ENCODE measurements around the gene TCFL5.

TCFL5 gene

GRCh38 chr20:62861726-62862336 is at the start of gene TCFL5:
TCFL5 (minus strand) TSS chr20:62861822; CDS start chr20:62861670, 152 bp downstream.
- in situ Hi-C loops (cut with MboI; ENCODE audit: low sequenced_read_pairs): no loop called here

- in situ Hi-C loops (cut with MboI; ENCODE audit: low sequenced_read_pairs): no loop called here
Observed at GRCh38 chr20:62910777-62911497, 49.3 kb upstream of the TCFL5 start.

- in situ Hi-C loops (cut with MboI; ENCODE audit: low sequenced_read_pairs): no loop called here
Observed at GRCh38 chr20:62910217-62910766, 48.7 kb upstream of the TCFL5 start.

GRCh38 chr20:62908971-62909791 is 47.6 kb upstream of the TCFL5 start:
- in situ Hi-C loops (cut with MboI; ENCODE audit: low sequenced_read_pairs): no loop called here

- in situ Hi-C loops (cut with MboI; ENCODE audit: low sequenced_read_pairs): no loop called here
Observed at GRCh38 chr20:62907384-62908317, 46.0 kb upstream of the TCFL5 start.

- in situ Hi-C loops (cut with MboI; ENCODE audit: low sequenced_read_pairs): no loop called here
Observed at GRCh38 chr20:62906647-62907375, 45.2 kb upstream of the TCFL5 start.

- in situ Hi-C loops (cut with MboI; ENCODE audit: low sequenced_read_pairs): no loop called here
Observed at GRCh38 chr20:62906209-62906608, 44.6 kb upstream of the TCFL5 start.

- in situ Hi-C loops (cut with MboI; ENCODE audit: low sequenced_read_pairs): no loop called here
Observed at GRCh38 chr20:62905536-62906117, 44.0 kb upstream of the TCFL5 start.

- in situ Hi-C loops (cut with MboI; ENCODE audit: low sequenced_read_pairs): no loop called here
Observed at GRCh38 chr20:62902926-62903615, 41.4 kb upstream of the TCFL5 start.

- in situ Hi-C loops (cut with MboI; ENCODE audit: low sequenced_read_pairs): no loop called here
Observed at GRCh38 chr20:62901891-62902290, 40.3 kb upstream of the TCFL5 start.

GRCh38 chr20:62900692-62901584 is 39.3 kb upstream of the TCFL5 start:
- in situ Hi-C loops (cut with MboI; ENCODE audit: low sequenced_read_pairs): no loop called here

- in situ Hi-C loops (cut with MboI; ENCODE audit: low sequenced_read_pairs): no loop called here
Observed at GRCh38 chr20:62900052-62900691, 38.5 kb upstream of the TCFL5 start.

GRCh38 chr20:62899633-62900051 is 38.0 kb upstream of the TCFL5 start:
- in situ Hi-C loops (cut with MboI; ENCODE audit: low sequenced_read_pairs): no loop called here

- in situ Hi-C loops (cut with MboI; ENCODE audit: low sequenced_read_pairs): no loop called here
Observed at GRCh38 chr20:62898970-62899632, 37.5 kb upstream of the TCFL5 start.

GRCh38 chr20:62898093-62898964 is 36.7 kb upstream of the TCFL5 start:
- in situ Hi-C loops (cut with MboI; ENCODE audit: low sequenced_read_pairs): no loop called here

GRCh38 chr20:62897666-62898065 is 36.0 kb upstream of the TCFL5 start:
- in situ Hi-C loops (cut with MboI; ENCODE audit: low sequenced_read_pairs): no loop called here
